HFF-Myc (cell line): ENCODE data around the gene ZSWIM4.
A peak's percentile ranks its signal among the peaks of the same experiment; 100 is the strongest.
"Not testable (repeated sequence)": the region's sequence is repeated elsewhere in the genome, so short reads cannot be mapped to it uniquely, and the experiment has no call there.

ENCODE experiments used
- DNase-seq: peaks from one replicate; pipeline ENCODE4 v3.0.0-alpha.2; 2011; ENCODE audit warnings: low read depth; ENCODE audit errors: extremely low read depth
- H3K4me3 ChIP-seq: replicated peaks from 2 replicates; pipeline ENCODE4 v1.5.1; 2011; ENCODE audit warnings: low read depth, mild to moderate bottlenecking, control low read depth, low read length
- CTCF ChIP-seq: IDR thresholded peaks from 2 replicates; pipeline ENCODE4 v1.5.1; 2012; ENCODE audit warnings: mild to moderate bottlenecking, low read depth, low read length, control low read depth; ENCODE audit errors: missing control alignments

Gene ZSWIM4

GRCh38 chr19:13849991-13850909 lies 55.0 kb downstream of the ZSWIM4 start:
- DNase-seq = no peak
- TF ChIP-seq CTCF = no peak

GRCh38 chr19:13850910-13851733 lies 55.9 kb downstream of the ZSWIM4 start:
- TF ChIP-seq CTCF = no peak
- peak; percentile 83 for DNase-seq
- peak overlapping the region; percentile 39 for H3K4me3 ChIP-seq

More at GRCh38 chr19:13849991-13850909, 55.0 kb downstream of the ZSWIM4 start:
- peak overlapping the region; percentile 39 for H3K4me3 ChIP-seq

GRCh38 chr19:13851734-13852114 lies 56.5 kb downstream of the ZSWIM4 start:
- peak overlapping the region; percentile 6; the same call in 1 of the 2 replicates for H3K4me3 ChIP-seq

GRCh38 chr19:13852171-13852707 lies 57.0 kb downstream of the ZSWIM4 start:
- H3K4me3 ChIP-seq, DNase-seq: not testable (repeated sequence)

More at GRCh38 chr19:13851734-13852114, 56.5 kb downstream of the ZSWIM4 start:
- not testable (repeated sequence) for DNase-seq

GRCh38 chr19:13856497-13856896 lies 61.3 kb downstream of the ZSWIM4 start:
- no peak overlapping the region for H3K4me3 ChIP-seq
- no peak for DNase-seq
- TF ChIP-seq CTCF = no peak

- DNase-seq = no peak
- no peak for TF ChIP-seq CTCF
- H3K4me3 ChIP-seq = no peak overlapping the region
Measured at GRCh38 chr19:13859361-13859880, 64.2 kb downstream of the ZSWIM4 start.

GRCh38 chr19:13860679-13861391 lies 65.6 kb downstream of the ZSWIM4 start:
- H3K4me3 ChIP-seq = peak overlapping the region; percentile 43
- TF ChIP-seq CTCF = no peak
- no peak for DNase-seq
